Caco-2 (cell line): ENCODE results near the gene YTHDC2. TPM values are rescaled to one million over a fixed set of nuclear protein-coding genes. Genes with fewer than 3 reads are reported as not detected.

Source experiments
- BruUV-seq: library from RNA; stranded (reverse); fragments of 400-500 nt; replicated peaks from 2 replicates; lab custom pipeline; 2021; lab: Mats Ljungman, UMichigan
- CTCF ChIA-PET: fragments of 300-600 bp; sonication (Branson Sonifier 250); formaldehyde crosslinking; loops from one replicate; lab custom pipeline; 2022; ENCODE audit warnings: antibody characterized with exemption; lab: Charles Lee
- POLR2A ChIA-PET: fragments of 300-600 bp; sonication (Branson Sonifier 250); formaldehyde crosslinking; loops from one replicate; lab custom pipeline; 2022; ENCODE audit warnings: antibody characterized with exemption; lab: Charles Lee
- DNase-seq, 2 experiments: peaks; one replicate each; pipeline versions ENCODE4 v3.0.0 to v3.0.0-alpha.2; 2020 to 2022
- H3K27me3 ChIP-seq: replicated peaks from 2 replicates; pipeline ENCODE4 v1.6.0; 2011; ENCODE audit warnings: low read length; ENCODE audit not compliant: control insufficient read depth, insufficient read depth
- H3K36me3 ChIP-seq: 2 replicates; pipeline ENCODE4 v1.5.1; 2011; ENCODE audit warnings: low read length; ENCODE audit not compliant: control insufficient read depth, insufficient read depth
- H3K4me1 ChIP-seq: fragments of 250-450 bp; sonication (Bioruptor Pico); 2 replicates; pipeline ENCODE4 v1.5.1; 2020; ENCODE audit warnings: mild to moderate bottlenecking
- H3K4me3 ChIP-seq: 2 replicates; pipeline ENCODE4 v1.5.1; 2011; ENCODE audit warnings: low read depth, mild to moderate bottlenecking, control low read depth, low read length
- H3K9me3 ChIP-seq: fragments of 250-450 bp; sonication (Bioruptor Pico); 2 replicates; pipeline ENCODE4 v1.5.1; 2020; ENCODE audit warnings: mild to moderate bottlenecking, moderate library complexity
- H3K27ac Mint-ChIP-seq: one replicate; pipeline ENCODE4 v1.8.0; 2022; ENCODE audit warnings: mixed read lengths; ENCODE audit not compliant: unreplicated experiment
- H3K27me3 Mint-ChIP-seq: one replicate; pipeline ENCODE4 v1.8.0; 2022; ENCODE audit warnings: mixed read lengths; ENCODE audit not compliant: insufficient read depth, unreplicated experiment
- H3K36me3 Mint-ChIP-seq: one replicate; pipeline ENCODE4 v1.8.0; 2022; ENCODE audit warnings: mild to moderate bottlenecking, mixed read lengths; ENCODE audit not compliant: insufficient read depth, unreplicated experiment
- H3K4me1 Mint-ChIP-seq: one replicate; pipeline ENCODE4 v1.8.0; 2022; ENCODE audit warnings: low read depth, mixed read lengths; ENCODE audit not compliant: unreplicated experiment
- H3K4me3 Mint-ChIP-seq: one replicate; pipeline ENCODE4 v1.8.0; 2022; ENCODE audit warnings: mild to moderate bottlenecking, moderate library complexity, mixed read lengths; ENCODE audit not compliant: unreplicated experiment
- H3K9me3 Mint-ChIP-seq: one replicate; pipeline ENCODE4 v1.8.0; 2022; ENCODE audit warnings: mixed read lengths; ENCODE audit not compliant: unreplicated experiment
- CTCF ChIP-seq, 2 experiments: fragments of 200-600 bp in 1 of 2; IDR thresholded peaks; 1 replicate in 1 of 2; 2 replicates in 1 of 2; pipeline versions ENCODE4 v1.5.1 to v1.8.0; 2011 to 2022; ENCODE audit warnings: antibody characterized with exemption in 1 of 2, control low read depth in 1 of 2, inconsistent platforms in 1 of 2, low read depth in 1 of 2, low read length in 1 of 2, mild to moderate bottlenecking in 1 of 2, moderate library complexity in 1 of 2; ENCODE audit not compliant: insufficient read depth in 1 of 2, severe bottlenecking in 1 of 2, unreplicated experiment in 1 of 2
- intact Hi-C: fragments of 100-400 bp; cut with micrococcal nuclease; formaldehyde crosslinking; loops from one replicate; pipeline ENCODE4 v1.10.0; 2022; ENCODE audit not compliant: unreplicated experiment
- total RNA-seq: library from RNA; stranded (reverse); gene quantifications from 2 replicates; pipeline ENCODE4 v1.2.3, GENCODE V29; 2022

Gene YTHDC2
- total RNA-seq, 1 experiment from 2014 or later: 16.9 TPM

- intact Hi-C loops: no loop called here
- Mint-ChIP-seq H3K4me1 (no peaks in the 10 kb centered on the region), H3K36me3 (peaks cover 19% of the 10 kb centered on the region), H3K27me3 (no peaks in the 10 kb centered on the region), H3K9me3 (no peaks in the 10 kb centered on the region), H3K4me3 (no peak overlapping the region), H3K27ac (no peak overlapping the region)
- ChIA-PET CTCF (no interaction called here), POLR2A (no interaction called here)
- no peak overlapping the region for H3K4me3 ChIP-seq
- DNase-seq: no peak
- H3K4me1 ChIP-seq: no peaks in the 10 kb centered on the region
- TF ChIP-seq CTCF (IDR thresholded peaks at IDR 0.05; ENCODE audit: insufficient read depth in 1 of 2, low read depth in 1 of 2, low read length in 1 of 2, severe bottlenecking in 1 of 2, unreplicated experiment in 1 of 2): no peak
- BruUV-seq: no TSS peak
- H3K27me3 ChIP-seq: no peaks in the 10 kb centered on the region
- H3K9me3 ChIP-seq: no peaks in the 10 kb centered on the region
- 0 out of 2 replicates have a peak, but pooled peaks cover 1% of the 10 kb centered on the region for H3K36me3 ChIP-seq
Observed at GRCh38 chr5:113572716-113573115, 59.2 kb downstream of the YTHDC2 start.

- TF ChIP-seq CTCF (IDR thresholded peaks at IDR 0.05; ENCODE audit: insufficient read depth in 1 of 2, low read depth in 1 of 2, low read length in 1 of 2, severe bottlenecking in 1 of 2, unreplicated experiment in 1 of 2): no peak
- Mint-ChIP-seq H3K9me3 (no peaks in the 10 kb centered on the region), H3K27me3 (no peaks in the 10 kb centered on the region), H3K4me1 (no peaks in the 10 kb centered on the region), H3K4me3 (no peak overlapping the region), H3K27ac (no peak overlapping the region), H3K36me3 (peaks cover 13% of the 10 kb centered on the region)
- POLR2A ChIA-PET: no interaction called here
- no peaks in the 10 kb centered on the region for H3K4me1 ChIP-seq
- intact Hi-C loops: no loop called here
- CTCF ChIA-PET: no interaction called here
- H3K36me3 ChIP-seq: 0 out of 2 replicates have a peak, but pooled peaks cover 1% of the 10 kb centered on the region
- no peaks in the 10 kb centered on the region for H3K9me3 ChIP-seq
- no peak for DNase-seq
- no peak overlapping the region for H3K4me3 ChIP-seq
- H3K27me3 ChIP-seq: no peaks in the 10 kb centered on the region
- no TSS peak for BruUV-seq
Observed at GRCh38 chr5:113574417-113574816, 60.9 kb downstream of the YTHDC2 start.

GRCh38 chr5:113575074-113575473 is 61.6 kb downstream of the YTHDC2 start:
- no peaks in the 10 kb centered on the region for H3K9me3 ChIP-seq
- no peak overlapping the region for H3K27ac Mint-ChIP-seq
- ChIA-PET CTCF (no interaction called here), POLR2A (no interaction called here)
- no peaks in the 10 kb centered on the region for H3K4me1 Mint-ChIP-seq
- 0 out of 2 replicates have a peak, but pooled peaks cover 1% of the 10 kb centered on the region for H3K36me3 ChIP-seq
- no peak for DNase-seq
- no TSS peak for BruUV-seq
- H3K4me3 Mint-ChIP-seq: no peak overlapping the region
- H3K27me3 Mint-ChIP-seq: no peaks in the 10 kb centered on the region
- no peak for TF ChIP-seq CTCF (IDR thresholded peaks at IDR 0.05; ENCODE audit: insufficient read depth in 1 of 2, low read depth in 1 of 2, low read length in 1 of 2, severe bottlenecking in 1 of 2, unreplicated experiment in 1 of 2)
- H3K9me3 Mint-ChIP-seq: no peaks in the 10 kb centered on the region
- H3K36me3 Mint-ChIP-seq: peaks cover 13% of the 10 kb centered on the region
- H3K27me3 ChIP-seq: no peaks in the 10 kb centered on the region
- intact Hi-C loops: no loop called here
- H3K4me3 ChIP-seq: no peak overlapping the region
- H3K4me1 ChIP-seq: no peaks in the 10 kb centered on the region
